ENCODE data around the gene CRYBB1.

CRYBB1 gene

DNA sequence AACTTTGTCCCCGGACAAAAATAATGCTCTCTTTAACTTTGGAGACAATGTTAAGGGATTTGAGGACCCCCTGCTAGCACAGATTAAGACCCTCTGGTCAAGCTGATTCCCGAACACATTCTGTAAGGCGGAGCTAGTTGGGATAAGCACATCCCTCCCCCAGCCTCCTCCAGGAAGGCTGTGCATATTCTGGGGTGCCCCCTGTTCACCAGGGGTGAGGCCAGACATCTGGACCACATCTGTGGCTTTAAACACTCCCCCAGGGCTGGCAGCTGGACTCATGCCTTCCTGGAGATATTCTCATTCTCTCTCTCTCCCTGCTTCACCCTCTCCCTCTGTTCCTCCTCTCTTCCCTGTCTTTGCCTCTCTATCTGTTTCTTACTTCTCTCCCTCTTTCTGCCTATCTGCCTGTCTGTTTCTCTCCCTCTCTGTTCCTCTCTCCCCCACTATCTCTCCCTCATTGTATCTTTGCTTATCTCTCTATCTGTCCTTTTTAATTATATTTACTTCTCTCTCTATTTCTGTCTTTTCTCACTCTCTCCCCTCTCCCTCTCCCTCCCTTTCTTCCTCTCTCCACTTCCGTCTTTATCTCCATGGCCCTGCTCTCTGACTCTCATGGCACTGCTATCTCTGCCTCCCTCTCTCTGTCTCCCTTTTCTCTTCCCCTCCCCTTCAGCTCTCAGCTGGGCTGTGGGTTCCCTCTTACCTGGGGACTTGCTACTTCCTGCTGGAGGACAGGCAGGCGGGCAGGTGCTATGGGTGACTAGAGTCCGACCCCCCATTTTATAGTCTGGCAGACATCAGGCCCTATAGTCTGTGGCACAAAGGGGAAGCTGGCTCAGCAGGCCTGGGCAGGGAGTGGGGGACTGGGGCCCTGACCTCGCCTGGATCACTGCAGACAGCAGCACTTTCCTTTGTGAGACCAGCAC, at the start of gene CRYBB1:
TSS of gene CRYBB1 (minus strand) at position 757 of the 929 bp plus-strand sequence. CDS start 1,708 bp downstream, outside the sequence.
- ATAC-seq, result peak; percentile 46
- no peak for TF ChIP-seq ZNF565 (CRISPR knock-in tag; conservative IDR thresholded peaks at IDR 0.05; ENCODE audit: low read depth)
- TF ChIP-seq, protein P1, sequence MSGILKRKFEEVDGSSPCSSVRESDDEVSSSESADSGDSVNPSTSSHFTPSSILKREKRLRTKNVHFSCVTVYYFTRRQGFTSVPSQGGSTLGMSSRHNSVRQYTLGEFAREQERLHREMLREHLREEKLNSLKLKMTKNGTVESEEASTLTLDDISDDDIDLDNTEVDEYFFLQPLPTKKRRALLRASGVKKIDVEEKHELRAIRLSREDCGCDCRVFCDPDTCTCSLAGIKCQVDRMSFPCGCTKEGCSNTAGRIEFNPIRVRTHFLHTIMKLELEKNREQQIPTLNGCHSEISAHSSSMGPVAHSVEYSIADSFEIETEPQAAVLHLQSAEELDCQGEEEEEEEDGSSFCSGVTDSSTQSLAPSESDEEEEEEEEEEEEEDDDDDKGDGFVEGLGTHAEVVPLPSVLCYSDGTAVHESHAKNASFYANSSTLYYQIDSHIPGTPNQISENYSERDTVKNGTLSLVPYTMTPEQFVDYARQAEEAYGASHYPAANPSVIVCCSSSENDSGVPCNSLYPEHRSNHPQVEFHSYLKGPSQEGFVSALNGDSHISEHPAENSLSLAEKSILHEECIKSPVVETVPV (CRISPR knock-in tag; IDR thresholded peaks at IDR 0.05), result no peak
- no peak for TF ChIP-seq RARB (CRISPR knock-in tag; IDR thresholded peaks at IDR 0.05)
- TF ChIP-seq TCF4 (CRISPR knock-in tag; IDR thresholded peaks at IDR 0.05; ENCODE audit: borderline replicate concordance), result peak; percentile 55; the same call in 1 of the 2 replicates
- 0 out of 2 replicates have a peak, but pooled peaks have one; percentile 21 for TF ChIP-seq ZNF70 (CRISPR knock-in tag; IDR thresholded peaks at IDR 0.05)

DNA sequence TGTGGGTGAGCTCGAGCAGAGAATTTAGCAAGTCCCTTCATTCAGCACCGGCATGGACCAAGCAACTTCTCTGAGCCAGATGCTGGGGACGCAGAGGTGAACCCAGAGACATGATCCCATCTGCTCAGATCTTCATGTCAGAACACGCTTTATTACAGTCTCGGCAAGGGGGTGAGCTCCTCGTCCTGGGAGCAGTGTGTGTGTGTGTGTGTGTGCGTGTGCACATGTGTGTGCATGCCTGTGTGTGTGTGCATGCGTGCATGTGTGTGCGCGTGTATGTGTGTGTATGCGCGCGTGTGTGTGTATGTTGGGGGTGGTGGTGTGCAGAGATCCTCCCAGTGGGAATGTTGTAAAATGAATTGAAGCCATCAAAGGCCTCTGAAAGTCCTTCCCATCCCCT, 49.3 kb upstream of the CRYBB1 start:
- no peak for ATAC-seq
- TF ChIP-seq ZNF565 (CRISPR knock-in tag; conservative IDR thresholded peaks at IDR 0.05; ENCODE audit: low read depth), result no peak
- no peak for TF ChIP-seq RARB (CRISPR knock-in tag; IDR thresholded peaks at IDR 0.05)
- no peak for TF ChIP-seq BACH2 (CRISPR knock-in tag; IDR thresholded peaks at IDR 0.05; ENCODE audit: borderline replicate concordance)
- no peak for TF ChIP-seq ISL1 (CRISPR knock-in tag; IDR thresholded peaks at IDR 0.05)
- TF ChIP-seq, protein P2, sequence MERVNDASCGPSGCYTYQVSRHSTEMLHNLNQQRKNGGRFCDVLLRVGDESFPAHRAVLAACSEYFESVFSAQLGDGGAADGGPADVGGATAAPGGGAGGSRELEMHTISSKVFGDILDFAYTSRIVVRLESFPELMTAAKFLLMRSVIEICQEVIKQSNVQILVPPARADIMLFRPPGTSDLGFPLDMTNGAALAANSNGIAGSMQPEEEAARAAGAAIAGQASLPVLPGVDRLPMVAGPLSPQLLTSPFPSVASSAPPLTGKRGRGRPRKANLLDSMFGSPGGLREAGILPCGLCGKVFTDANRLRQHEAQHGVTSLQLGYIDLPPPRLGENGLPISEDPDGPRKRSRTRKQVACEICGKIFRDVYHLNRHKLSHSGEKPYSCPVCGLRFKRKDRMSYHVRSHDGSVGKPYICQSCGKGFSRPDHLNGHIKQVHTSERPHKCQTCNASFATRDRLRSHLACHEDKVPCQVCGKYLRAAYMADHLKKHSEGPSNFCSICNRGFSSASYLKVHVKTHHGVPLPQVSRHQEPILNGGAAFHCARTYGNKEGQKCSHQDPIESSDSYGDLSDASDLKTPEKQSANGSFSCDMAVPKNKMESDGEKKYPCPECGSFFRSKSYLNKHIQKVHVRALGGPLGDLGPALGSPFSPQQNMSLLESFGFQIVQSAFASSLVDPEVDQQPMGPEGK (CRISPR knock-in tag; IDR thresholded peaks at IDR 0.05; ENCODE audit: borderline replicate concordance), result no peak
- TF ChIP-seq, protein P3, sequence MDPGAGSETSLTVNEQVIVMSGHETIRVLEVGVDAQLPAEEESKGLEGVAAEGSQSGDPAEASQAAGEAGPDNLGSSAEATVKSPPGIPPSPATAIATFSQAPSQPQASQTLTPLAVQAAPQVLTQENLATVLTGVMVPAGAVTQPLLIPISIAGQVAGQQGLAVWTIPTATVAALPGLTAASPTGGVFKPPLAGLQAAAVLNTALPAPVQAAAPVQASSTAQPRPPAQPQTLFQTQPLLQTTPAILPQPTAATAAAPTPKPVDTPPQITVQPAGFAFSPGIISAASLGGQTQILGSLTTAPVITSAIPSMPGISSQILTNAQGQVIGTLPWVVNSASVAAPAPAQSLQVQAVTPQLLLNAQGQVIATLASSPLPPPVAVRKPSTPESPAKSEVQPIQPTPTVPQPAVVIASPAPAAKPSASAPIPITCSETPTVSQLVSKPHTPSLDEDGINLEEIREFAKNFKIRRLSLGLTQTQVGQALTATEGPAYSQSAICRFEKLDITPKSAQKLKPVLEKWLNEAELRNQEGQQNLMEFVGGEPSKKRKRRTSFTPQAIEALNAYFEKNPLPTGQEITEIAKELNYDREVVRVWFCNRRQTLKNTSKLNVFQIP (CRISPR knock-in tag; IDR thresholded peaks at IDR 0.05; ENCODE audit: borderline replicate concordance, low read depth), result no peak

DNA sequence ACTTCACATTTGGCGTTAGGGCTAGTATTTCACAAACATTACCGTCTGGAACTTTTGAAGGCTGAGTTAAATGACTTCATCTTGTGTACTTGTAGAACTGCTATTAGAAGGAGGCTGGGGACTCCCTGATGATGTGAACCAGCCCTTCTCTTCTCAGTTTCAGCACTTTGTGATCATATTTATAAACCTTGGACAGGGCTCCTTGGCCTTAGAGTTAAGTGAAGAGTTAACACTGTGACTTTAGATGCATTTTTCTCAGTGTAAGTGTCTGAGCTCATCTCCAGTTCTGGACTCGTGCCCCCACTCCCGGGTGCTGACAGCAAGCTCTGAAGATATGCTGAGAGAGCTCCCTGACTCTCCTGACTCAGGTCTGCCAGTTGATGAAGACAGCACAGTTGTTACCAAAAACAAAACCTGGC, 48.0 kb upstream of the CRYBB1 start:
- ATAC-seq, result peak; percentile 38
- TF ChIP-seq, protein P2 (CRISPR knock-in tag; IDR thresholded peaks at IDR 0.05; ENCODE audit: borderline replicate concordance), result no peak
- TF ChIP-seq GLIS3 (CRISPR knock-in tag; IDR thresholded peaks at IDR 0.05) (no peak), OSR1 (CRISPR knock-in tag; IDR thresholded peaks at IDR 0.05) (no peak), PPARA (CRISPR knock-in tag; IDR thresholded peaks at IDR 0.05; ENCODE audit: borderline replicate concordance) (no peak), RARB (CRISPR knock-in tag; IDR thresholded peaks at IDR 0.05) (no peak), ZFP30 (CRISPR knock-in tag; IDR thresholded peaks at IDR 0.05) (no peak), SNAI2 (CRISPR knock-in tag; IDR thresholded peaks at IDR 0.05) (no peak), ZNF70 (CRISPR knock-in tag; IDR thresholded peaks at IDR 0.05) (no peak), ISL1 (CRISPR knock-in tag; IDR thresholded peaks at IDR 0.05) (no peak), CSDC2 (CRISPR knock-in tag; IDR thresholded peaks at IDR 0.05) (no peak), ZNF565 (CRISPR knock-in tag; conservative IDR thresholded peaks at IDR 0.05; ENCODE audit: low read depth) (no peak), ZC3H10 (CRISPR knock-in tag; IDR thresholded peaks at IDR 0.05) (no peak), ESRRG (CRISPR knock-in tag; IDR thresholded peaks at IDR 0.05) (no peak), BACH2 (CRISPR knock-in tag; IDR thresholded peaks at IDR 0.05; ENCODE audit: borderline replicate concordance) (no peak), TOX (CRISPR knock-in tag; IDR thresholded peaks at IDR 0.05; ENCODE audit: borderline replicate concordance) (no peak), ZNF8 (CRISPR knock-in tag; IDR thresholded peaks at IDR 0.05) (no peak), TCF4 (CRISPR knock-in tag; IDR thresholded peaks at IDR 0.05; ENCODE audit: borderline replicate concordance) (no peak)
- TF ChIP-seq, protein P3 (CRISPR knock-in tag; IDR thresholded peaks at IDR 0.05; ENCODE audit: borderline replicate concordance, low read depth), result no peak
- TF ChIP-seq, protein P4, sequence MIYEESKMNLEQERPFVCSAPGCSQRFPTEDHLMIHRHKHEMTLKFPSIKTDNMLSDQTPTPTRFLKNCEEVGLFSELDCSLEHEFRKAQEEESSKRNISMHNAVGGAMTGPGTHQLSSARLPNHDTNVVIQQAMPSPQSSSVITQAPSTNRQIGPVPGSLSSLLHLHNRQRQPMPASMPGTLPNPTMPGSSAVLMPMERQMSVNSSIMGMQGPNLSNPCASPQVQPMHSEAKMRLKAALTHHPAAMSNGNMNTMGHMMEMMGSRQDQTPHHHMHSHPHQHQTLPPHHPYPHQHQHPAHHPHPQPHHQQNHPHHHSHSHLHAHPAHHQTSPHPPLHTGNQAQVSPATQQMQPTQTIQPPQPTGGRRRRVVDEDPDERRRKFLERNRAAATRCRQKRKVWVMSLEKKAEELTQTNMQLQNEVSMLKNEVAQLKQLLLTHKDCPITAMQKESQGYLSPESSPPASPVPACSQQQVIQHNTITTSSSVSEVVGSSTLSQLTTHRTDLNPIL (CRISPR knock-in tag; IDR thresholded peaks at IDR 0.05; ENCODE audit: low read depth), result no peak
